GM19438 (cell line): ENCODE results near the gene CCL19.
"Not testable (repeated sequence)": the region's sequence is repeated elsewhere in the genome, so short reads cannot be mapped to it uniquely, and the experiment has no call there.

Experiments
- ATAC-seq: cut with Tn5 transposase; IDR thresholded peaks from one replicate; pipeline ENCODE4 v1.9.1; 2021; ENCODE audit warnings: low read depth; ENCODE audit not compliant: unreplicated experiment

CCL19 gene

DNA sequence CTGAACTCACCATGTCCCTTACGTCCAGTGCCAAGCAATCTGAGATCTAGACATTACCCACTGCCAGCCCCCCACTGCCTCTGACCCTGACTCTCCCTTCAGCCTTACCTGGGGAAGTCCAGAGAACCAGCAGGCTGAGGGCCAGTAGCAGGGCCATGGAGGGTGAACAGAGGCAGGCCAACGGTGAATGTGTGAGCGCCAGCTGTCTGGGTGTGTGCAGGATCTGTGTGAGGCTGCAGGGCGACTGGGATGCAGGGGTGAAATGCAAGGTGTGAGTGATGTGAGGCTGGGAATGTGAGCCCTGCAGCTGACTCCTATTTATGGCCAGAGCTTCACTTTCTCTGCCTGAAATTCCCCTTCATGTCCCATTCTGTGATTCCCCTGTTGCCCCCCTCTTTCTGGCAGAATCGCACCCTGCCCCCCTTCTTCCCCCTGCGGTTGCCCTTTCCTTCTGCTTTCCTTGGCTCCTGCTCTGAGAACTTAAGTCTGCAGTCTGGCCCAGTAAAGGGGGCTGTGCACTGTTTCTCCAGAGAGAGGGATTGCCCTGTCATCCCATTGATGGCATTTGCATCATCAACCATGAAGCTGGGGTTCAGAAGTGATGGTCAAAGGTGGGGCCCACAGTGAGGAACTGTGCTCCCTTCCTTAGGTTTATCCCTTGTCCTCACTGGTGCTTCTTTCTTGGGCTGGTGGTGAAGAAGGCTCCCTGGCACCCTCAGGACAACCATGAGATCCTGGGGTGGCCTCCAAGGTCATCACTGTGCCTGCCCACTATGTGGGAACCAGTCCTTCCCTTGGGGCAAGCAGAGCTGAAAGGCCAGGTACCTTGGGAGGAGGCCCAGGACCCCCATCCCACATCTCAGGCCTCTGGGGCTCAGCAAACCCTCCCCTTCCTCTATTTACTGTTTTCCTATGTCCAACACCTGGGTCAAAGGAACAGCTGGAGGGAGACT is at the start of gene CCL19:
Gene CCL19 (minus strand): TSS at position 294 of the 953 bp plus-strand sequence. CDS start 137 bp downstream, at position 157.
- ATAC-seq = no peak

DNA sequence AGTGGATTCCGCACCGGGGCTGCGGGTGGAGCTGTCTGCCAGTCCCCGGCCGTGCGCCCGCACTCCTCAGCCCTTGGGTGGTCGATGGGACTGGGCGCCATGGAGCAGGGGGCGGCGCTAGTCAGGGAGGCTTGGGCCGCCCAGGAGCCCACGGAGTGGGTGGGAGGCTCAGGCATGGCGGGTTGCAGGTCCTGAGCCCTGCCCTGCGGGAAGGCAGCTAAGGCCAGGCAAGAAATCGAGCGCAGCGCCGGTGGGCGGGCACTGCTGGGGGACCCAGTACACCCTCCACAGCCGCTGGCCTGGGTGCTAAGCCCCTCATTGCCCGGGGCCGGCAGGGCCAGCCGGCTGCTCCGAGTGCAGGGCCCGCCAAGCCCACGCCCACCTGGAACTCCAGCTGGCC is 49.1 kb upstream of the CCL19 start:
- ATAC-seq = not testable (repeated sequence)

DNA sequence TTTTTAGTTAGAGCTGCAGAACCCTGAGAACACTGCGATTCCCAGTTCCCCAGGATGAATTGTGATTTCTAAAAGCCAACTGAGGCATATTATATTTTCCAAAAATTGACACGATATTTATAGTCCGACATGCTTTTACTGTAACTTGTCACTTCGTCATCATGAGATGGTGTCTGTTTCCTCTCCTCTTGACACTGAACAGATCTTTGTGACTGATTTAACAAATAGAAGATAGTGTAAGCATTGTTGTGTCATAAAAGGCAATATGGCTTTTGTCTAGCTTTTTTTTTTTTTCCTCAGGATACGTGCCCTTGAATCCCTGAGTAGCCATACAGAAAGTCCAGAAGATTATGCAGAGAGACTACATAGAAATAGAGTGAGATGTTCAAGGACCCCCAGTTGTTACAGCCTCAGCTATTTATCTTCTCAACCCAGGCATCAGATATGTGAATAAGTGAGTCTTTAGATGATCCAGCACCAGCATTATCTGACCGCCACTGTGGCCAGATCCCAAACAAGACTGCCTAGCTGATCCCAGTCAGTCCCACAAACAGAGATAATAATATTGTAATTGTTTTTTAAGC is 46.7 kb upstream of the CCL19 start:
- no peak for ATAC-seq

DNA sequence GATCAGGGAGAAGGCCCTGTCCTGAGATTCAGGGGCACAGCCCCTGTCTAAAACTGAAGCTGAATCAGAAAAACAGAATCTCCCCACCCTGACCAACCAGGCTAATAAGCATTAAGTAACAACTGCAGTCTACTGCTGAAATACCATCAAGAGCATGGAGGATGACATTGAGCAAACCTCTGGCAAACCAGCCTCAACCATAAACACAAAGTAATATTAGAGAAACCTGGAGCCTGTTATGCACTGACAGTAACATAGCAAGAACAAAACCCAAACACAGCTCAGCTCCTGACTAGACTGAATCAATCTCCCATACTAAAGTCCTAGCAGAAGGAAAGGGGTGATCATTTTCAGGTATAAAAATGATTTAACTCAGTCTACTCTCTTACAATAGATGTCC is 43.6 kb upstream of the CCL19 start:
- no peak for ATAC-seq

DNA sequence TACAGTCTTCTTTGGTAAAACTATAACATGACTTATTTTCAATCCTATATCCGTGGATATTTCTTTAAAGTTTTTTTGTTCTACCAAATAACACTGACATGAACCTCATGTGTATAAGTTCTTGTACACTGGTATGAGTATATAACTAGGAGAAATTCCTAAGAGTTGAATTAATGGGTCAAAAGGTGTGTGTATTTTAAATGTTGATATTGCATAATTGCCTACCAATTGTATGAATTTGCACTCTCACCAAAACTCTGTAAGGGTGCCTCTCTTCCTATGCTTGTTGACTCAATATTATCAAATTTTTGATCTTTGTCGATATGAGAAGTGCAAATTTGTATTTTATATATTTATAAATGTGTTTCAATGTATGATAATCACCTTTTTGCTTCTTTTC is 41.8 kb upstream of the CCL19 start:
- ATAC-seq = no peak

DNA sequence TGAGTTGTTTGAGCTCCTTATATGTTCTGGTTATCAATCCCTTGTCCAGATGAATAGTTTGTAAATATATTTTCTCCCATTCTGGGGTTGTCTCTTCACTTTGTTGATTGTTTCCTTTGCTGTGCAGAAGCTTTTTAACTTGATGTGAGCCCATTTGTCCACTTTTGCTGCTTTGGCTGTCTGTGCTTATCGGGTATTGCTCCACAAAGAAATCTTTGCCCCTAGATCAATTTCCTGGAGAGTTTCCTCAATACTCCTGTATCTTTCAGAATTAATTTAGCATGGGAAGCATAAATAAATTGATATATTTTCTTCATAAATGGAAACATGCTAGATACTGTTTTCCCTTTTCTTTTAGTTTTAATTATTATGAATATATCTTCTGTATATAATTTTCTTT is 41.4 kb upstream of the CCL19 start:
- ATAC-seq = no peak

DNA sequence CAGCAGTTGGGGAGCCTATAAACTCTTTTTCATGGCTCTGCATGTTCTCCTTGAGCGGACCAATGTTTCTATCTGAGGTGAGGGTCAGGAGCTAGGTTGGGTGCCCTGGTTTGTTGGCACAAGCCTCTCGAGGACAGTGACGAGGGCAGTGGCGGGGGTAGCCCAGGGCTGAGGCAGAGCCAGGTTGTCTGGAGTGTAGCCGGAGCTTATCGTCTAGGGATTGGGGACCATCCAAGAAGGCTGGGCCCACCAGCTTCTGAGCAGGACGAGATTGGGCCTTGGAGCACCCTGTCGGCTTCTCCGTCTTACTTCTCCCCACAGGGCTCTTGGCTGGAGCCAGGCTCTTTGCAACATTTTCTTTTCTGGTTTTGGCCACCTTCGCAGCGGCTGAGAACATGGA is 32.1 kb upstream of the CCL19 start:
- no peak for ATAC-seq

DNA sequence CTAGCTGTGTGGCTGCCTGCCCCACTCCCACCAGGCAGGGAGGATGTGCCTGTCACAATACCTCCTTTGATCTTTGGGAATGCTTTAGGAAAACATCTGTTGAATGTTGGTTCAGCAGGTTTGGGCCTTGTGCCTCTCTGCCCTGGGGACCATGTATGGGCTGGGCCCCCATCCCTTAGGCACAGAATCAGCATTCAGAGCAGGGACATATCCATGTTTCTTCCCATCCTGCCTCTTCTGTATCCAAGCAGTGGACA is 28.6 kb upstream of the CCL19 start:
- not testable (repeated sequence) for ATAC-seq

DNA sequence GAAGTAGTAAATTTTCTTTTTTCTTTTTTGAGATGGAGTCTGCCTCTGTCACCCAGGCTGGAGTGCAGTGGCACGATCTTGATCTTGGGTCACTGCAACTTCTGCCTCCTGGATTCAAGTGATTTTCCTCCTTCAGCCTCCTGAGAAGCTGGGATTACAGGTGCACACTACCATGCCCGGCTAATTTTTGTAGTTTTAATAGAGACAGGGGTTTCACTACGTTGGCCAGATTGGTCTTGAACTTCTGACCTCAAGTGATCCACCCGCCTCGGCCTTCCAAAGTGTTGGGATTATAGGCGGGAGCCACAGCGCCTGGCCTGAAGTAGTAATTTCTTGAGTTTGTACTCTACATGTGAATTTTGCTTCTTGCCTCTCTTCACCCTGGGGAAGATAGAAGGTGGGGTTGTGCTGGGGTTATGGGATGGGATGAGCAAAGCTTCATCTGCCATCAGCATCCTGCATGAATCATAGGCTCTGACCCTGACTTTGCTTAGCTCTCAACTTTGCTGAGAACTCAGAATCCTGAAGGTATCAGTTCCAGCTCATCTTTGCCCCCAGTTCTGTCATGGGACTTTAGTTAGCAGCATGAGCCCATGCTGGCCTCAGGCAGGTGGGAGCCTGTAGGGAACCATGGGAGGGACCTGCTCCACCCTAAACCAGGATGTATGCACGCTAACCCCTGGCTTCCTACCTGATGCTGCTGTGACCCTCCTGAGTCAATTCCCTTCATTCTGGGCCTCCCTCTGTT is 28.1 kb upstream of the CCL19 start:
- no peak for ATAC-seq

DNA sequence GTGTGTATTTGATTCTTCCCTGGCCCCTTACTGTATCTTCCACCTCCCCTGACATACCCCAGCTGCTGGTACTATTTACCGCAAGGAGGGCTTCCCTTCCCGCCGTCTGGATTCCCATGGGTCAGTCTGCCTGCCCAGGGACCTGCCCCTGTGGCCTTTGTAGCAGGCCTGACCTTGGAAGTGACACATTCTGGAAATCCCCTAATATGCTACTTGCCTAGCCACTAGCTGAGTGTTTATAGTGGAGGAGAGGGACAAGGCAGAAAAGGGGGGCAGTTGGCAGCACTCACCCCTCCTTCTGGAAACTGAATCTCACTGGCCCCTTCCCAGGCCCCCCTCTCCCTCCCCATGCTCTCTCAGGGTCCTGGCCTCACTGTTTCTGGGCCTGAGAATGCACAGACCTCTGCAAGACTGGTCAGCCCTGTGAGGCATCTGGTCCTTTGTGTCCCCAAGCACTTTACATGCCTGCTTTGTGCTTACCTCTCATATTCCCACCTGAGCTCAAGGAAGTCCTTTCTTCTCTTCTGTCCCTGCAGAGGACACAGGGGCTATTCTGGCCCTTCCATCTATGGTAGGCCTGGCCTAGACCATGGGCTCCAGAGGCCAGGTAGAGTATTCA is 27.0 kb upstream of the CCL19 start:
- ATAC-seq = no peak

DNA sequence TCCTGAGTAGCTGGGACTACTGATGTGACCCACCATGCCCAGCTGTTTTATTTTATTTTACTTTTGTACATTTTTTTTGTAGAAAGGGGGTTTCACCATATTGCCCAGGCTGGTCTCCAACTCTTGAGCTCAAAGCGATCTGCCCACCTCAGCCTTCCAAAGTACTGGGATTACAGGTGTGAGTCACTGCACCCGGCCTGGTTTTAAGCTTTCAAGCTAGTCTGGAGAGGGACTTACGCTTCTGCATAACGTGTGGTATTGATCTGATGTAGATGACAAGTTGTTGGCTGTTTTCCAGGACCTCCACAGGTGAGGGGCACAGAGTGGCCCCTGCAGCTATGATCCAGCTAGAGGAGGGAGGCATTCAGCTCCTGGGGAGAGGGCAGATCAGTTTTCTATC is 25.6 kb upstream of the CCL19 start:
- ATAC-seq = no peak

DNA sequence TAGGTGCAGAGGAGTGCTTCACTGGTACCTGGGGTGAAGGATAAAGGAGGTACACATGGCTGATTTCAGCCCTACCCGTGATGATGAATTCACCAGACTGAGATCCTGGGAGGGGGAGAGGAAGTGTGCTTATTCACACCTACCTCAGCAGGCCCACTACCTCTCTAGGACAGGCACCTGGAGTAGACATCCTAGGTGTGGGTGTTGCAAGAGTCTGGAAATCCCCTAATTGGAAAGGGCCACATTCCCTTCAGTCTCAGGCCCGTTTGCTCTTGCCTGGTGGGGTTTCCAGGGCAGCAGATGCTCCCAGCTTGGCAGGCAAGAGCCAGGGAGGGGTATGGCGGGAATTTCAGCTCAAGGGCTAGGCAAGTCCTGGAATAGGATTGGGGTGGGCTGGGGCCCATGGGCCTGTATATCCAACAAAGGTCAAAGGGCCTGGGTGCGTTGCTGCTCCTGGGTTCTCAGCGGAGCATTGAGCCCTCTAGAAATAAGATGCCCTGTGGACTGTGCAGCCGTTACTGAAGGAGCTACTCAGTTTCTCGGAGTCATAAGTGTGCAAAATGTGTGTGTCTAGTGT is 24.7 kb upstream of the CCL19 start:
- no peak for ATAC-seq

DNA sequence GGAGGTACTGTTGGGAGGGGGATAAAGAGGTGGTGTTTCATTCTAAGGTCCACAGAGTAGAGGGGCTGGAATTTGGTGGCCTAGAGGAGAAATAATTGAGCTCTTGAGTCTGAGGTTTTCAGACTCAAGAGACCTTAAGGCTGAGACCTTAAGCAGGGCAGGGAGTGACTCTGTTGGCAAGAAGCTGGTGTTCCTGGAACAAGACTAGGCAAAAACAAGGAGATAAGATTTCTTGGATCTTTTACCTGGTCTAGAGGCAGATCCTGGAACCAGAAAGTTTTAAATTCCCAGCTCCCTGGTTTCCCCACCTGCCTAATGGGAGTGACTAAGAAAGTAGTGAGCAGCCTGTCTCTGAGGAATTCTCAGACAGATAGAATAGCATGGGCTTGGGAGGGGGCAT is 22.9 kb upstream of the CCL19 start:
- ATAC-seq = no peak

DNA sequence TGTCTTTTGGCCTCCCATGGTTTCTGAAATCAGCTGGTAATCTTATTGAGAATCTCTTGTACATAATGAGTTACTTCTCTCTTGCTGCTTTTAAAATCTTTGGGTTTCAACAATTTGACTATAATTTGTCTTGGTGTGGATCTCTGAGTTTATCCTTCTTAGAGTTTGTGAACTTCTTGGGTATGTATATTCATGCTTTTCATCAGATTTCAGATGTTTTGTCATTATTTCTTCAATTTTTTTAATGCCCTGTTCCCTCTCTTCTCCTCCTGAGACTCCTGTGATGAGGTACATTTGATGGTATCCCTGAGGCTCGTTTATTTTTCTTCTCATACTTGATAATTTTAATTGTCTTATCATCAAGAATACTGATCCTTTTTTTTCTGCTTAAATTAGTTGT is 21.1 kb upstream of the CCL19 start:
- ATAC-seq = no peak

DNA sequence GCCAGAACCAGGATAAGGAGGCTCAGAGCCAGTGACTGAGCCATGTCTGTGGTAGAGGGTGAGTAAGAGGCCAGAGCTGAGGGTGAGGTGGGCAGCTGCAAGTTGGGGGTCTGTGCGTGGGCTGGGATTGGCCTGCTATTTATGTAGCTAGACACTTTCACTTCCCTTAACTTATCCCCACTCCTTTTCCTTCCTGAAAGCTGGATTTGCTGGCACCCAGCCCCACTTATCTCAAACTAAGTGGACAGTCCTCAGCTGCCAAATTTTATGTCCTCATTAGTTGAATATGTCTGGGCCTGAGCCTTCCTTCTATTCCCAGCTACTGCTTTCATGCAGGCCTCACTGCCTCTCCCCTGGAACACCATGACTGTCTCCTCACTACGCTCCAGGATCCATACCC is 18.9 kb upstream of the CCL19 start, which contains the start of gene CCL21:
Gene CCL21 (minus strand): TSS at position 114 of the 400 bp plus-strand sequence. CDS start 70 bp downstream, at position 44.
- ATAC-seq = no peak

DNA sequence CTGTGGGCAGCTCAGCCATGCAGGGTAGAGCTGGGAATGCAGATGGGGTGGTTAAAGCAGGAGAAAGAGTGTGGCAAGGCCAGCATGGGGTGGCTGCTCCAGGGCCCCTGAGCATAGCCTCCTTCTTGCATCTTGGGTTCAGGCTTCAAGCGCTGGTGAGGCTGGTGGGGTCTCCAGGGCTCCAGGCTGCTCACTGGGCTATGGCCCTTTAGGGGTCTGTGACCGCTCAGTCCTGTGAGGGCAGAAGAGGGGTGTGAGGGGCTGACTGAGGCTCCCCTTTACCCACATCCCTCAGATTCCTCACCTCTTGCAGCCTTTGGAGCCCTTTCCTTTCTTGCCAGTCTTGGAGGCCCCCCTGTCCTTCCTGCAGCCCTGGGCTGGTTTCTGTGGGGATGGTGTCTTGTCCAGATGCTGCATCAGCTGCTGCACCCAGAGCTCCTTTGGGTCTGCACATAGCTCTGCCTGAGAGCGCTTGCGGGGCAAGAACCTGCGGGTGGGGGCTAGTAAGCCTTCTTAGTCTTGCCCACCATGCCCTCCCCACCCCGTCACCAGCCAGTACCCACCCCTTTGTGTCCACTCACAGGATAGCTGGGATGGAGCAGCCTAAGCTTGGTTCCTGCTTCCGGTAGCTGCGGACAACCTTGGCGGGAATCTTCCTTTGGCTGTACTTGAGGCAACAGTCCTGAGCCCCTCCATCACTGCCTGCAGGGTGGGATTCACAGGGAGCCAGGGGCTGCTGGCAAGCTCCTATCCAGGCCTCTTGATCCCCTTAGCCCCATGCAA is 18.3 kb upstream of the CCL19 start:
- no peak for ATAC-seq

DNA sequence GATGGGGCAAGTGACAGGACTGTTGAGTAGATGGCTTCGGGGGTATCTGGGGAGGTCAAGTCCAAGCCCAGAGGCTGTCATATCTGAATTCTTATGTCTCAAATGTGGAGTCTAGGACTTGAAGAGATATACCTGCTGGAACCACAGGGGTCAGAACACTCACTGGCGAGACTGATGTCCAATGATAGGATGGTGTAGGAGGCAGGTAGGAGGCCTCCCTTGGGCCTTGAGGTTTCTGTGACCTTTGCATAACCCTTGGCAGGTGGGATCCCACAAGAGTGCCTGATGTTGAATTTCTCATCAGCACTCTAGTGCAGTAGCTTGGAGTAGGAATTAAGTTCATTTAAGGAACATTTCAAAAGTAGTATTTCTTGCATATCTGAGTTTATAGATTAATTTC is 16.1 kb upstream of the CCL19 start:
- no peak for ATAC-seq

DNA sequence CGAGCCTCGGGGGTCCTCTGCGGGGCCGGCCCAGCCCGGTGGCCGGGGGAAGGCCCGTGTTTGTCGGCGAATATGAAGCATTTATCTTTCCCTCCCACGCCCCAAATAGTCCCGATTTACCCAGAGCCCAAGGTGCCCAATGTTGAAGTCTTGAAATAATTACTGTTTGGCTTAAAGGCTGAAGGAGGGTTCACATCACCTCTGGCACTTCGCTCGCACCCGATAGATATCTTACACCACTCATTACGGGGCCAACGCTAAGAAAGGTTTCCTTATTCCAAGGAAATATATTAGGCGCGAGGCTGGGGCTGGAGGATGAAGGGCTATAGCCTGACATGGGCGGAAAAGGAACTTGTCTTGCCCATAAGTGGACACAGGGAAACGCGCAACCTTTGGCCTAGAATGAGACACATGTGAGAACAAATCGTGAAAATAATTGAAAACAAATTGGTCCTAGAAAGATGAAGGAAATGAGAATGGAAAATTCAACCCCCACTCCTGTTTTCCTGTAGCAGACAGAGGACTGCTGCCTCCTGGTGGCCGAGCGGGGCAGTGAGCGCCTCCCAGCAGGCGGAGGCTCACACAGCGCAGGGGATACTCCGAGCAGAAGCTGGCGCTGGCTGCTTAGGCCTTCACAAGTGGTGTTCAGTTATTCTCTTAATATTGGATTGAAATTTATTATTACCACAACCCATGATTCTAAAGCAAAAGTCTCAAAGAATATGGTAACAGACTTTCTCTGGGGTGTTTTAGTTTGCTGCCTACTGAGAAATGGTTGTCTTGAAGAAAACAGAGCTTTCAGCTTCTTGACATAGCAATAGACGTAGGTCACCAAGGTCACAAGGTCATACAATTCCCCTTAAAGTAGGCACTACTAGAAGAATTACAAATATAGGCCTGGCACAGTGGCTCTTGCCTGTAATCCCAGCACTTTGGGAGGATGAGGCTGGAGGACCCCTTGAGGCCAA is 11.0 kb upstream of the CCL19 start:
- no peak for ATAC-seq
